Calu3 (cell line): Measurements from ENCODE around the gene FIGN. TPM values are rescaled to one million over a fixed set of nuclear protein-coding genes. Genes with fewer than 3 reads are reported as not detected.

ENCODE experiments used
- BruUV-seq: library from RNA; stranded (reverse); fragments of 400-500 nt; replicated peaks from 2 replicates; lab custom pipeline; 2021; lab: Mats Ljungman, UMichigan
- CTCF ChIA-PET: fragments of 300-600 bp; sonication (Branson Sonifier 250); formaldehyde crosslinking; loops from one replicate; lab custom pipeline; 2022; ENCODE audit warnings: antibody characterized with exemption; lab: Charles Lee
- DNase-seq: peaks from one replicate; pipeline ENCODE4 v3.0.0; 2022
- H3K27ac Mint-ChIP-seq: one replicate; pipeline ENCODE4 v1.8.0; 2022; ENCODE audit warnings: mixed read lengths; ENCODE audit not compliant: unreplicated experiment
- H3K27me3 Mint-ChIP-seq: one replicate; pipeline ENCODE4 v1.8.0; 2022; ENCODE audit warnings: mixed read lengths; ENCODE audit not compliant: unreplicated experiment
- H3K36me3 Mint-ChIP-seq: one replicate; pipeline ENCODE4 v1.8.0; 2022; ENCODE audit warnings: mild to moderate bottlenecking, moderate library complexity, mixed read lengths; ENCODE audit not compliant: insufficient read depth, unreplicated experiment
- H3K4me1 Mint-ChIP-seq: one replicate; pipeline ENCODE4 v1.8.0; 2022; ENCODE audit warnings: mild to moderate bottlenecking, low read depth, mixed read lengths; ENCODE audit not compliant: unreplicated experiment
- H3K4me3 Mint-ChIP-seq: one replicate; pipeline ENCODE4 v1.8.0; 2022; ENCODE audit warnings: mild to moderate bottlenecking, low read depth, moderate library complexity, mixed read lengths; ENCODE audit not compliant: unreplicated experiment
- H3K9me3 Mint-ChIP-seq: one replicate; pipeline ENCODE4 v1.8.0; 2022; ENCODE audit warnings: low read depth, mixed read lengths; ENCODE audit not compliant: unreplicated experiment
- intact Hi-C: fragments of 100-400 bp; cut with micrococcal nuclease; formaldehyde crosslinking; loops from one replicate; pipeline ENCODE4 v1.10.0; 2022; ENCODE audit not compliant: unreplicated experiment
- total RNA-seq: library from RNA; stranded (reverse); gene quantifications from 2 replicates; pipeline ENCODE4 v1.2.3, GENCODE V29; 2022
- TF ChIP-seq, protein P1 (sequence below): fragments of 200-600 bp; IDR thresholded peaks from one replicate; pipeline ENCODE4 v1.8.0; 2022; ENCODE audit warnings: antibody characterized with exemption; ENCODE audit not compliant: unreplicated experiment

FIGN gene
- total RNA-seq, 1 experiment from 2014 or later: 9.1 TPM

DNA sequence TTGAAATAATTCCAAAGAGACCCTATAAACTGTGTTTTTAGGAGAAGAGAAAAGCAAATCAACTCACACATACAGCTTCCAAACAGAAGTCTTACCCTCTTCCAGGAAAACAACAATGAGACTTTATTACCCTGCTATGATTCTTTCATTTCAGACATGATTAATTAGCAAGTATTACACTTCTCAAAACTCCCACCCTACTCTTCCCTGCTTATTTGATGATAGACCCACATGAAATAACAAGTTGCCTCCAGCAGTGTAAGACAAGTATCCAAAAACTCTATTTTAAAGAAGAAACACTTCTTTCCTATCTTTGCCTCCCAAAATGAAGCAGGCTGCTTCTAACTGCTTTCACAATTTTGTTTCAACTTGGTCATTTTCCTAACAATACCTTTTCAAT, 4.1 kb downstream of the FIGN start:
- Mint-ChIP-seq H3K4me3 (peak overlapping the region; percentile 87), H3K36me3 (peaks cover 38% of the 10 kb centered on the region), H3K4me1 (peaks cover 16% of the 10 kb centered on the region), H3K27me3 (no peaks in the 10 kb centered on the region), H3K27ac (peak overlapping the region; percentile 94), H3K9me3 (no peaks in the 10 kb centered on the region)
- TF ChIP-seq, protein P1, sequence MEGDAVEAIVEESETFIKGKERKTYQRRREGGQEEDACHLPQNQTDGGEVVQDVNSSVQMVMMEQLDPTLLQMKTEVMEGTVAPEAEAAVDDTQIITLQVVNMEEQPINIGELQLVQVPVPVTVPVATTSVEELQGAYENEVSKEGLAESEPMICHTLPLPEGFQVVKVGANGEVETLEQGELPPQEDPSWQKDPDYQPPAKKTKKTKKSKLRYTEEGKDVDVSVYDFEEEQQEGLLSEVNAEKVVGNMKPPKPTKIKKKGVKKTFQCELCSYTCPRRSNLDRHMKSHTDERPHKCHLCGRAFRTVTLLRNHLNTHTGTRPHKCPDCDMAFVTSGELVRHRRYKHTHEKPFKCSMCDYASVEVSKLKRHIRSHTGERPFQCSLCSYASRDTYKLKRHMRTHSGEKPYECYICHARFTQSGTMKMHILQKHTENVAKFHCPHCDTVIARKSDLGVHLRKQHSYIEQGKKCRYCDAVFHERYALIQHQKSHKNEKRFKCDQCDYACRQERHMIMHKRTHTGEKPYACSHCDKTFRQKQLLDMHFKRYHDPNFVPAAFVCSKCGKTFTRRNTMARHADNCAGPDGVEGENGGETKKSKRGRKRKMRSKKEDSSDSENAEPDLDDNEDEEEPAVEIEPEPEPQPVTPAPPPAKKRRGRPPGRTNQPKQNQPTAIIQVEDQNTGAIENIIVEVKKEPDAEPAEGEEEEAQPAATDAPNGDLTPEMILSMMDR: no peak
- BruUV-seq: no TSS peak
- DNase-seq: no peak
- CTCF ChIA-PET: no interaction called here
- intact Hi-C loops: loop anchor here (5.0 to 10.0 kb wide), 5 partner anchors 61 to 537 kb away; no protein-coding TSS in a partner anchor

- no peak overlapping the region for H3K4me3 Mint-ChIP-seq
- intact Hi-C loops: loop anchor here (5.0 to 10.0 kb wide), 5 partner anchors 62 to 536 kb away; no protein-coding TSS in a partner anchor
- CTCF ChIA-PET: no interaction called here
- no peaks in the 10 kb centered on the region for H3K9me3 Mint-ChIP-seq
- TF ChIP-seq, protein P1: no peak
- peaks cover 16% of the 10 kb centered on the region for H3K4me1 Mint-ChIP-seq
- H3K36me3 Mint-ChIP-seq: peaks cover 27% of the 10 kb centered on the region
- no peak for DNase-seq
- BruUV-seq: no TSS peak
- no peaks in the 10 kb centered on the region for H3K27me3 Mint-ChIP-seq
- no peak overlapping the region for H3K27ac Mint-ChIP-seq
These were observed 5.3 kb downstream of the FIGN start for GRCh38 chr2:163730556-163730955.

GRCh38 chr2:163729636-163730273, 6.1 kb downstream of the FIGN start:
- Mint-ChIP-seq H3K4me3 (no peak overlapping the region), H3K4me1 (peaks cover 16% of the 10 kb centered on the region), H3K9me3 (no peaks in the 10 kb centered on the region), H3K27ac (no peak overlapping the region), H3K27me3 (no peaks in the 10 kb centered on the region), H3K36me3 (peaks cover 19% of the 10 kb centered on the region)
- no TSS peak for BruUV-seq
- no peak for DNase-seq
- TF ChIP-seq, protein P1: no peak
- CTCF ChIA-PET: no interaction called here
- intact Hi-C loops: loop anchor here (5.0 to 10.0 kb wide), 5 partner anchors 63 to 535 kb away; no protein-coding TSS in a partner anchor

GRCh38 chr2:163723881-163724280, 11.9 kb downstream of the FIGN start:
- no peak for DNase-seq
- no peak overlapping the region for H3K27ac Mint-ChIP-seq
- no TSS peak for BruUV-seq
- CTCF ChIA-PET: no interaction called here
- no peaks in the 10 kb centered on the region for H3K36me3 Mint-ChIP-seq
- no peaks in the 10 kb centered on the region for H3K9me3 Mint-ChIP-seq
- intact Hi-C loops: no loop called here
- H3K4me3 Mint-ChIP-seq: no peak overlapping the region
- TF ChIP-seq, protein P1: no peak
- H3K4me1 Mint-ChIP-seq: no peaks in the 10 kb centered on the region
- no peaks in the 10 kb centered on the region for H3K27me3 Mint-ChIP-seq
